Neural cell (in vitro differentiated cells): ENCODE results near the gene PEX13. TPM values are rescaled to one million over a fixed set of nuclear protein-coding genes. Genes with fewer than 3 reads are reported as not detected.

Source experiments
- H2AFZ ChIP-seq: fragments of 200-600, 300-800 bp; sonication (generic), shearing (Covaris generic); 2 replicates; pipeline ENCODE4 v1.6.0; 2014; ENCODE audit warnings: low read depth, mild to moderate bottlenecking, antibody characterized with exemption, low read length, moderate library complexity
- H3F3A ChIP-seq: fragments of 200-600 bp; shearing (Covaris generic); 2 replicates; pipeline ENCODE4 v1.6.1; 2016; ENCODE audit warnings: mild to moderate bottlenecking, moderate library complexity, mixed read lengths, antibody characterized with exemption, low read length; ENCODE audit not compliant: insufficient read depth, poor library complexity, severe bottlenecking
- H3K27ac ChIP-seq: fragments of 200-600, 300-800 bp; sonication (generic), shearing (Covaris generic); 2 replicates; pipeline ENCODE4 v1.5.1; 2014; ENCODE audit warnings: mild to moderate bottlenecking, low read length, moderate library complexity
- H3K27me3 ChIP-seq: fragments of 300-800, 200-600 bp; sonication (generic), shearing (Covaris generic); 2 replicates; pipeline ENCODE4 v1.6.0; 2014; ENCODE audit warnings: mild to moderate bottlenecking, low read depth, low read length, moderate library complexity; ENCODE audit not compliant: insufficient read depth
- H3K36me3 ChIP-seq: fragments of 300-800, 200-600 bp; sonication (generic), shearing (Covaris generic); 2 replicates; pipeline ENCODE4 v1.5.1; 2014; ENCODE audit warnings: mild to moderate bottlenecking, antibody characterized with exemption, low read length, moderate library complexity; ENCODE audit not compliant: insufficient read depth
- H3K4me2 ChIP-seq: fragments of 300-800, 200-600 bp; sonication (generic), shearing (Covaris generic); 2 replicates; pipeline ENCODE4 v1.6.0; 2014; ENCODE audit warnings: mild to moderate bottlenecking, low read length
- H3K4me3 ChIP-seq: fragments of 300-800, 200-600 bp; sonication (generic), shearing (Covaris generic); 2 replicates; pipeline ENCODE4 v1.5.1; 2014; ENCODE audit warnings: mild to moderate bottlenecking, low read length, moderate library complexity
- H3K79me2 ChIP-seq: fragments of 200-600 bp; shearing (Covaris generic); replicated peaks from 2 replicates; pipeline ENCODE4 v1.6.0; 2014; ENCODE audit warnings: mild to moderate bottlenecking, low read length, moderate library complexity; ENCODE audit not compliant: insufficient read depth
- H3K9ac ChIP-seq: fragments of 300-800, 200-600 bp; sonication (generic), shearing (Covaris generic); 2 replicates; pipeline ENCODE4 v1.6.1; 2016; ENCODE audit warnings: mild to moderate bottlenecking, low read length, mixed read lengths
- H3K9me2 ChIP-seq: fragments of 200-600 bp; shearing (Covaris generic); 2 replicates; pipeline ENCODE4 v1.6.1; 2016; ENCODE audit warnings: mild to moderate bottlenecking, low read length, mixed read lengths; ENCODE audit not compliant: insufficient read depth
- H3K9me3 ChIP-seq: fragments of 200-600, 300-800 bp; sonication (generic), shearing (Covaris generic); 2 replicates; pipeline ENCODE4 v1.6.1; 2016; ENCODE audit warnings: mild to moderate bottlenecking, mixed run types, low read length, moderate library complexity, mixed read lengths
- H4K20me1 ChIP-seq: fragments of 200-600 bp; shearing (Covaris generic); 2 replicates; pipeline ENCODE4 v1.6.1; 2016; ENCODE audit warnings: mild to moderate bottlenecking, mixed run types; ENCODE audit not compliant: insufficient read depth
- EP300 ChIP-seq: fragments of 450-650 bp; conservative IDR thresholded peaks from 2 replicates; pipeline ENCODE4 v1.6.1; 2014; ENCODE audit warnings: antibody characterized with exemption, mild to moderate bottlenecking, moderate library complexity; ENCODE audit not compliant: poor library complexity, severe bottlenecking
- EZH2 ChIP-seq: fragments of 200-600, 300-800 bp; shearing (Covaris generic), sonication (generic); IDR thresholded peaks from 2 replicates; pipeline ENCODE4 v1.6.1; 2014; ENCODE audit warnings: antibody characterized with exemption, low read length, borderline replicate concordance, mild to moderate bottlenecking; ENCODE audit not compliant: insufficient read depth, poor library complexity, severe bottlenecking
- MXI1 ChIP-seq: fragments of 450-650 bp; conservative IDR thresholded peaks from 2 replicates; pipeline ENCODE4 v1.6.1; 2014; ENCODE audit warnings: antibody characterized with exemption, mild to moderate bottlenecking; ENCODE audit not compliant: poor library complexity, severe bottlenecking
- POLR2AphosphoS5 ChIP-seq: IDR thresholded peaks from 2 replicates; pipeline ENCODE4 v1.6.1; 2012
- RAD21 ChIP-seq: fragments of 450-650 bp; conservative IDR thresholded peaks from 2 replicates; pipeline ENCODE4 v1.6.1; 2014; ENCODE audit warnings: antibody characterized with exemption, mild to moderate bottlenecking, moderate library complexity
- SMC3 ChIP-seq: fragments of 450-650 bp; conservative IDR thresholded peaks from 2 replicates; pipeline ENCODE4 v1.6.1; 2014; ENCODE audit warnings: antibody characterized with exemption, mild to moderate bottlenecking, moderate library complexity; ENCODE audit not compliant: poor library complexity
- TAF1 ChIP-seq: IDR thresholded peaks from 2 replicates; pipeline ENCODE4 v1.6.1; 2012; ENCODE audit warnings: low read depth
- polyA plus RNA-seq: library from polyadenylated mRNA; depleted of rRNA; stranded (reverse); fragments of >200 nt; gene quantifications from 2 replicates; pipeline ENCODE4 v1.2.3, GENCODE V29; 2014
- TF ChIP-seq, protein P1 (sequence below): IDR thresholded peaks from 2 replicates; pipeline ENCODE4 v1.6.1; 2012; ENCODE audit warnings: borderline replicate concordance
- TF ChIP-seq, protein P2 (sequence below): fragments of 450-650 bp; IDR thresholded peaks from 2 replicates; pipeline ENCODE4 v1.5.1; 2014; ENCODE audit warnings: antibody characterized with exemption, mild to moderate bottlenecking, moderate library complexity; ENCODE audit not compliant: poor library complexity, severe bottlenecking

PEX13 gene
- polyA plus RNA-seq, 1 donor from 2014 or later = 95.6 TPM

DNA sequence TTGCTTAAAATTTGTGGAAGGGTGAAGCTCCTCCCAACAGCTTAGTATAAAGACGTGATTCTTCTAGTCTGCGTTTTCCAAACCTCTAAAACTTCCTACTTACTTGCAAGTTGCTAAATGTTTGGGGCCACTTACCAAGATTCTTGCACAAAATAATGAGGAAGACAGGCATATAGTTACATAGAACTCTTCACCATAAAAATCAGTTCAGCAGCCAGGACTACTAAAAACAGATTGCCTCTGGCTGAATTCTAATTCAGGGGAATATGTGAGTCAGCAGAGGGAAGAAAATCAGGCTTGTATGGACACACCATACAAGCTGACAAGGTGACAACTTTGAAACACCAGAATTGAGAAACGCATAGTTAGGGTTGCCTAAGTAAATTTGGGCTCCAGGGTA, 2.8 kb upstream of the PEX13 start:
- Histone ChIP-seq H3K9me2 (no peaks in the 10 kb centered on the region), H3K27ac (no peak overlapping the region), H3K36me3 (no peaks in the 10 kb centered on the region), H3K4me3 (no peak overlapping the region), H3K79me2 (peaks cover 22% of the 10 kb centered on the region), H4K20me1 (no peaks in the 10 kb centered on the region), H3K9me3 (no peaks in the 10 kb centered on the region), H3K27me3 (no peaks in the 10 kb centered on the region), H3K9ac (no peak overlapping the region), H3K4me2 (no peak overlapping the region), H3F3A (no peaks in the 10 kb centered on the region), H2AFZ (no peak overlapping the region)
- TF ChIP-seq EZH2 (no peak), TAF1 (no peak), SMC3 (no peak), POLR2AphosphoS5 (no peak), RAD21 (no peak), MXI1 (no peak), EP300 (no peak)
- TF ChIP-seq, protein P1, sequence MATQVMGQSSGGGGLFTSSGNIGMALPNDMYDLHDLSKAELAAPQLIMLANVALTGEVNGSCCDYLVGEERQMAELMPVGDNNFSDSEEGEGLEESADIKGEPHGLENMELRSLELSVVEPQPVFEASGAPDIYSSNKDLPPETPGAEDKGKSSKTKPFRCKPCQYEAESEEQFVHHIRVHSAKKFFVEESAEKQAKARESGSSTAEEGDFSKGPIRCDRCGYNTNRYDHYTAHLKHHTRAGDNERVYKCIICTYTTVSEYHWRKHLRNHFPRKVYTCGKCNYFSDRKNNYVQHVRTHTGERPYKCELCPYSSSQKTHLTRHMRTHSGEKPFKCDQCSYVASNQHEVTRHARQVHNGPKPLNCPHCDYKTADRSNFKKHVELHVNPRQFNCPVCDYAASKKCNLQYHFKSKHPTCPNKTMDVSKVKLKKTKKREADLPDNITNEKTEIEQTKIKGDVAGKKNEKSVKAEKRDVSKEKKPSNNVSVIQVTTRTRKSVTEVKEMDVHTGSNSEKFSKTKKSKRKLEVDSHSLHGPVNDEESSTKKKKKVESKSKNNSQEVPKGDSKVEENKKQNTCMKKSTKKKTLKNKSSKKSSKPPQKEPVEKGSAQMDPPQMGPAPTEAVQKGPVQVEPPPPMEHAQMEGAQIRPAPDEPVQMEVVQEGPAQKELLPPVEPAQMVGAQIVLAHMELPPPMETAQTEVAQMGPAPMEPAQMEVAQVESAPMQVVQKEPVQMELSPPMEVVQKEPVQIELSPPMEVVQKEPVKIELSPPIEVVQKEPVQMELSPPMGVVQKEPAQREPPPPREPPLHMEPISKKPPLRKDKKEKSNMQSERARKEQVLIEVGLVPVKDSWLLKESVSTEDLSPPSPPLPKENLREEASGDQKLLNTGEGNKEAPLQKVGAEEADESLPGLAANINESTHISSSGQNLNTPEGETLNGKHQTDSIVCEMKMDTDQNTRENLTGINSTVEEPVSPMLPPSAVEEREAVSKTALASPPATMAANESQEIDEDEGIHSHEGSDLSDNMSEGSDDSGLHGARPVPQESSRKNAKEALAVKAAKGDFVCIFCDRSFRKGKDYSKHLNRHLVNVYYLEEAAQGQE = no peak
- TF ChIP-seq, protein P2, sequence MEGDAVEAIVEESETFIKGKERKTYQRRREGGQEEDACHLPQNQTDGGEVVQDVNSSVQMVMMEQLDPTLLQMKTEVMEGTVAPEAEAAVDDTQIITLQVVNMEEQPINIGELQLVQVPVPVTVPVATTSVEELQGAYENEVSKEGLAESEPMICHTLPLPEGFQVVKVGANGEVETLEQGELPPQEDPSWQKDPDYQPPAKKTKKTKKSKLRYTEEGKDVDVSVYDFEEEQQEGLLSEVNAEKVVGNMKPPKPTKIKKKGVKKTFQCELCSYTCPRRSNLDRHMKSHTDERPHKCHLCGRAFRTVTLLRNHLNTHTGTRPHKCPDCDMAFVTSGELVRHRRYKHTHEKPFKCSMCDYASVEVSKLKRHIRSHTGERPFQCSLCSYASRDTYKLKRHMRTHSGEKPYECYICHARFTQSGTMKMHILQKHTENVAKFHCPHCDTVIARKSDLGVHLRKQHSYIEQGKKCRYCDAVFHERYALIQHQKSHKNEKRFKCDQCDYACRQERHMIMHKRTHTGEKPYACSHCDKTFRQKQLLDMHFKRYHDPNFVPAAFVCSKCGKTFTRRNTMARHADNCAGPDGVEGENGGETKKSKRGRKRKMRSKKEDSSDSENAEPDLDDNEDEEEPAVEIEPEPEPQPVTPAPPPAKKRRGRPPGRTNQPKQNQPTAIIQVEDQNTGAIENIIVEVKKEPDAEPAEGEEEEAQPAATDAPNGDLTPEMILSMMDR = no peak

DNA sequence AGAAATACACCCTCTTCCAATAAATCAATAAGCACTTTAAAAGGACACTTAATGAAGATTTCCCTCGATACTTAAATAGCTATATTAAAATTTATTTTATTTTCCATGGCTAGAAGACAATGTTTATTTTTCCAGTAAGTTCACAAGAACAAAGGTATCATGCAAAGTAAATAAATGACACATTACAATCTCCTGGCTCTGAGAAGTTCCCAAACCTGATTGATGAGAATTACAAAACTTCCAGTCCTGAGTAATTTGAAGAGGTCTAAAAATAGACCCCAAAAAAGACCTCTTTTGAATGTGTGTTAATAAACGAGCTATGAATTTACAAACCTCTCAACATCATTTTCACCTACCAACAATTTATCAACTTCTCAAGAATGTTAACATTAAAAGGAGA, 1.5 kb upstream of the PEX13 start:
- no peak overlapping the region for H3K27ac ChIP-seq
- peak overlapping the region; percentile 97 for H3K4me2 ChIP-seq
- H3K4me3 ChIP-seq = peak overlapping the region; percentile 85

More for the DNA sequence above, 1.5 kb upstream of the PEX13 start:
- TF ChIP-seq MXI1 (no peak), RAD21 (no peak), POLR2AphosphoS5 (no peak), EZH2 (no peak), EP300 (no peak), TAF1 (no peak), SMC3 (no peak)
- TF ChIP-seq, protein P2 = no peak
- TF ChIP-seq, protein P1 = no peak
- no peak overlapping the region for H2AFZ ChIP-seq
- H3K36me3 ChIP-seq = no peaks in the 10 kb centered on the region
- no peaks in the 10 kb centered on the region for H3K9me3 ChIP-seq
- H3K9ac ChIP-seq = no peak overlapping the region
- no peaks in the 10 kb centered on the region for H3K27me3 ChIP-seq
- H3K79me2 ChIP-seq = peaks cover 34% of the 10 kb centered on the region
- no peaks in the 10 kb centered on the region for H3K9me2 ChIP-seq
- no peaks in the 10 kb centered on the region for H4K20me1 ChIP-seq
- H3F3A ChIP-seq = no peaks in the 10 kb centered on the region
